K562 (cell line): ENCODE measurements around the gene LMF2. TPM values are rescaled to one million over a fixed set of nuclear protein-coding genes. Genes with fewer than 3 reads are reported as not detected.
A peak's percentile ranks its signal among the peaks of the same experiment; 100 is the strongest.

Source experiments
- ATAC-seq: fragments of 200-7000 bp; cut with Tn5 transposase; 3 replicates; pipeline ENCODE4 v1.9.1; 2020; ENCODE audit warnings: moderate library complexity
- BruUV-seq: library from RNA; stranded (reverse); fragments of 400-500 nt; replicated peaks from 2 replicates; lab custom pipeline; 2021; lab: Mats Ljungman, UMichigan
- CTCF ChIA-PET: fragments of 300-600 bp; formaldehyde crosslinking; extraction: SDS; loops from one replicate; lab custom pipeline; 2021; ENCODE audit warnings: low intra/inter-chr PET ratio; lab: Yijun Ruan, JAX
- POLR2A ChIA-PET: fragments of 300-600, 350-650 bp; sonication (Branson Sonifier 250); formaldehyde crosslinking; extraction: SDS; loops from one replicate; lab custom pipeline; 2021; ENCODE audit warnings: antibody characterized with exemption, inconsistent platforms; lab: Yijun Ruan, JAX
- DNase-seq, 4 experiments: peaks; one replicate each; pipeline versions ENCODE4 v3.0.0 to v3.0.0-alpha.2; 2011 to 2018; ENCODE audit warnings: low spot score in 3 of 4, mixed read lengths in 3 of 4; ENCODE audit errors: extremely low read depth in 1 of 4
- FAIRE-seq: peaks from 2 replicates; lab custom pipeline; 2011; peaks lifted over from hg19 to GRCh38; lab: Jason Lieb, UNC
- H2AFZ ChIP-seq: 2 replicates; pipeline ENCODE4 v1.6.0; 2011; ENCODE audit warnings: low read depth, low read length, control low read depth, inconsistent platforms
- H3K27ac ChIP-seq: fragments of 200-600 bp; 3 replicates; pipeline ENCODE4 v1.8.0; 2011; ENCODE audit warnings: low read depth, mild to moderate bottlenecking, control low read depth, inconsistent platforms, low read length, moderate library complexity, mixed read lengths; ENCODE audit errors: extremely low read depth
- H3K27me3 ChIP-seq, 2 experiments: fragments of 300-600 bp in 1 of 2; 2 replicates in 1 of 2; 3 replicates in 1 of 2; pipeline versions ENCODE4 v1.6.0 to v1.8.0; 2011; ENCODE audit warnings: inconsistent platforms in 2 of 2, low read length in 2 of 2, mild to moderate bottlenecking in 1 of 2, mixed read lengths in 1 of 2, moderate library complexity in 1 of 2; ENCODE audit not compliant: control insufficient read depth in 2 of 2, insufficient read depth in 2 of 2
- H3K36me3 ChIP-seq: fragments of 300-600 bp; 3 replicates; pipeline ENCODE4 v1.8.0; 2011; ENCODE audit warnings: mild to moderate bottlenecking, low read length, inconsistent platforms; ENCODE audit not compliant: control insufficient read depth, insufficient read depth
- H3K4me1 ChIP-seq, 2 experiments: fragments of 200-600 bp in 1 of 2; replicated peaks in 1 of 2; 2 replicates in 1 of 2; 3 replicates in 1 of 2; pipeline versions ENCODE4 v1.5.1 to v1.8.0; 2011; ENCODE audit warnings: inconsistent platforms in 2 of 2, low read length in 2 of 2, mild to moderate bottlenecking in 1 of 2, mixed read lengths in 1 of 2, moderate library complexity in 1 of 2; ENCODE audit not compliant: control insufficient read depth in 2 of 2, insufficient read depth in 2 of 2
- H3K4me2 ChIP-seq: 2 replicates; pipeline ENCODE4 v1.6.1; 2011; ENCODE audit warnings: low read length, control low read depth, inconsistent platforms, mixed read lengths; ENCODE audit not compliant: insufficient read depth
- H3K4me3 ChIP-seq: fragments of 200-600 bp; sonication (generic), shearing (Covaris generic); 2 replicates; pipeline ENCODE4 v1.5.1; 2016; ENCODE audit warnings: control low read depth, inconsistent platforms
- H3K79me2 ChIP-seq: fragments of 200-600 bp; 3 replicates; pipeline ENCODE4 v1.8.0; 2011; ENCODE audit warnings: low read length, inconsistent platforms; ENCODE audit not compliant: control insufficient read depth, insufficient read depth
- H3K9ac ChIP-seq, 2 experiments: 2 replicates each; pipeline versions ENCODE4 v1.6.0 to v1.6.1; 2011; ENCODE audit warnings: low read depth in 2 of 2, low read length in 2 of 2, control low read depth in 1 of 2, inconsistent platforms in 1 of 2, mild to moderate bottlenecking in 1 of 2, mixed read lengths in 1 of 2; ENCODE audit not compliant: insufficient read depth in 1 of 2
- H3K9me1 ChIP-seq: one replicate; pipeline ENCODE4 v1.6.0; 2011; ENCODE audit warnings: inconsistent platforms, mild to moderate bottlenecking, low read length, moderate library complexity; ENCODE audit not compliant: control insufficient read depth, insufficient read depth
- H3K9me3 ChIP-seq: replicated peaks from 2 replicates; pipeline ENCODE4 v1.5.1; 2011; ENCODE audit warnings: low read depth, low read length, inconsistent platforms; ENCODE audit not compliant: control insufficient read depth, insufficient read depth
- H4K20me1 ChIP-seq: replicated peaks from 2 replicates; pipeline ENCODE4 v1.6.1; 2011; ENCODE audit warnings: low read length, inconsistent platforms, mixed read lengths; ENCODE audit not compliant: control insufficient read depth, insufficient read depth
- ARID4B ChIP-seq: sonication (generic); formaldehyde crosslinking; IDR thresholded peaks from 2 replicates; pipeline ENCODE4 v1.8.0; 2022; ENCODE audit warnings: mild to moderate bottlenecking, missing genetic modification reagents
- POLR2A ChIP-seq: fragments of 450-650 bp; conservative IDR thresholded peaks from 2 replicates; pipeline ENCODE4 v1.6.1; 2016
- RBM34 ChIP-seq: fragments of 200-400 bp; formaldehyde crosslinking; IDR thresholded peaks from 2 replicates; pipeline ENCODE4 v1.6.1; 2018; ENCODE audit warnings: low read length, borderline replicate concordance; ENCODE audit not compliant: insufficient read depth
- TEAD4 ChIP-seq, 2 experiments: sonication (generic) in 1 of 2; formaldehyde crosslinking in 1 of 2; IDR thresholded peaks; 2 replicates each; pipeline versions ENCODE4 v1.6.1 to v1.8.0; 2012 to 2022; ENCODE audit warnings: borderline replicate concordance in 1 of 2, inconsistent platforms in 1 of 2, low read length in 1 of 2, mild to moderate bottlenecking in 1 of 2, missing genetic modification reagents in 1 of 2
- ZBTB33 ChIP-seq: sonication (generic); formaldehyde crosslinking; IDR thresholded peaks from 2 replicates; pipeline ENCODE4 v1.8.1; 2023; ENCODE audit warnings: mild to moderate bottlenecking, missing genetic modification reagents
- whole genome bisulfite sequencing: fragments of 100-300 bp; shearing (Covaris generic); methylation state at CpG from one replicate; pipeline ENCODE4 v1.1.6; 2016; ENCODE audit warnings: low coverage, mixed read lengths; ENCODE audit not compliant: insufficient coverage; ENCODE audit errors: missing lambda C conversion rate; 5-methylcytosine and 5-hydroxymethylcytosine counted together
- in situ Hi-C: fragments of 300-500 bp; cut with MboI; formaldehyde crosslinking; loops from 4 replicates; pipeline ENCODE4 v1.15.0; 2018; ENCODE audit warnings: inconsistent platforms, mixed read lengths
- intact Hi-C: fragments of 100-400 bp; cut with micrococcal nuclease; formaldehyde crosslinking; loops from 2 replicates; pipeline ENCODE4 v1.14.2; 2022
- polyA plus RNA-seq, 8 experiments: library from polyadenylated mRNA; depleted of rRNA in 4 of 8; stranded (reverse) in 5 of 8; unstranded in 3 of 8; fragments of >200 nt; fragmentation: Nextera tagmentation in 2 of 8; fragmentation: Illumina TruSeq in 1 of 8; extraction: Ambion mirVana in 2 of 8; extraction: Trizol in 1 of 8; gene quantifications; 2 replicates each; pipeline versions ENCODE4 v1.2.1 to v1.2.3, GENCODE V29; 2011 to 2014; ENCODE audit warnings: inconsistent platforms in 1 of 8, missing spikeins in 1 of 8
- total RNA-seq, 7 experiments: library from RNA; depleted of rRNA in 6 of 7; stranded (reverse); fragments of >200 nt in 6 of 7; fragmentation: Illumina TruSeq in 2 of 7; extraction: Trizol in 2 of 7; gene quantifications; 2 replicates each; pipeline versions ENCODE4 v1.2.1 to v1.2.3, GENCODE V29; 2011 to 2021; ENCODE audit warnings: low replicate concordance in 1 of 7

The LMF2 gene
- total and polyA plus RNA-seq, 9 of the 15 experiments (the other 6 are each of a cell fraction or from before 2014, with no cell fraction given): 0.08 to 37.1 (median 7.6) TPM

- TF ChIP-seq ARID4B (CRISPR knock-in tag): no peak
These were observed 16.5 kb upstream of the LMF2 start (continued) for GRCh38 chr22:50523806-50524675.

GRCh38 chr22:50523458-50523805, 15.9 kb upstream of the LMF2 start:
- H3K27ac ChIP-seq: no peak overlapping the region
- peaks cover 8 to 50% of the 10 kb centered on the region in 2 experiments; a peak in 4 of 5 replicates for H3K4me1 ChIP-seq
- ATAC-seq: no peak
- no peak overlapping the region for H2AFZ ChIP-seq
- no peaks in the 10 kb centered on the region for H3K27me3 ChIP-seq
- no peak for DNase-seq
- WGBS: 86% methylated on average over 15 of the region's 16 CpGs
- FAIRE-seq: no peak
- H3K4me2 ChIP-seq: no peak overlapping the region
- ChIA-PET POLR2A (interaction anchor here (5.3 kb wide), 1 partner anchor 14 kb away, joined by 65 read pairs; the partner anchor contains the start of genes LMF2 and NCAPH2), CTCF (no interaction called here)
- peaks cover 12% of the 10 kb centered on the region; the same call in 1 of the 2 replicates for H4K20me1 ChIP-seq
- no peaks in the 10 kb centered on the region for H3K9me3 ChIP-seq
- in situ Hi-C loops (loop anchor here (5.0 kb wide), 1 partner anchor 44 kb away; no protein-coding TSS in a partner anchor), intact Hi-C loops (no loop called here)
- peaks cover 34% of the 10 kb centered on the region for H3K79me2 ChIP-seq
- H3K9ac ChIP-seq: peak overlapping the region in 1 of 2 experiments; percentile 96; a peak in 1 of 4 replicates
- peaks cover 53% of the 10 kb centered on the region; the same call in 1 of the 3 replicates for H3K36me3 ChIP-seq
- no peak overlapping the region for H3K4me3 ChIP-seq
- no peak for TF ChIP-seq RBM34
- TF ChIP-seq POLR2A: 0 out of 2 replicates have a peak, but pooled peaks have one; percentile 3
- peak; percentile 85 for TF ChIP-seq ZBTB33 (CRISPR knock-in tag)
- no peak for TF ChIP-seq TEAD4 (IDR thresholded peaks at IDR 0.05; ENCODE audit: low read length)
- no peak for TF ChIP-seq TEAD4 (CRISPR knock-in tag; IDR thresholded peaks at IDR 0.05; ENCODE audit: borderline replicate concordance)
- H3K9me1 ChIP-seq: no peaks in the 10 kb centered on the region
- no TSS peak for BruUV-seq
